Astrocyte (in vitro differentiated cells and primary cell): ENCODE results near the gene TMTC1.

Experiments used
- CTCF ChIP-seq: IDR thresholded peaks from 2 replicates; pipeline ENCODE4 v1.5.1; 2011; ENCODE audit warnings: low read depth, mild to moderate bottlenecking, inconsistent platforms, low read length, moderate library complexity; ENCODE audit not compliant: insufficient read depth
- EZH2 ChIP-seq: IDR thresholded peaks from 2 replicates; pipeline ENCODE4 v1.6.1; 2012; ENCODE audit warnings: mild to moderate bottlenecking, low read length, inconsistent platforms; ENCODE audit not compliant: insufficient read depth

GRCh38 chr12:29667011-29667410, 116.7 kb downstream of the TMTC1 start:
- TF ChIP-seq CTCF (no peak), EZH2 (no peak)
